ENCODE data around the gene NOCT. TPM values are rescaled to one million over a fixed set of nuclear protein-coding genes. Genes with fewer than 3 reads are reported as not detected.

Gene NOCT
- total and polyA plus RNA-seq, 2 donors (not counting 1 experiment from before 2014, with no cell fraction given): 2.6 to 3.8 TPM

DNA sequence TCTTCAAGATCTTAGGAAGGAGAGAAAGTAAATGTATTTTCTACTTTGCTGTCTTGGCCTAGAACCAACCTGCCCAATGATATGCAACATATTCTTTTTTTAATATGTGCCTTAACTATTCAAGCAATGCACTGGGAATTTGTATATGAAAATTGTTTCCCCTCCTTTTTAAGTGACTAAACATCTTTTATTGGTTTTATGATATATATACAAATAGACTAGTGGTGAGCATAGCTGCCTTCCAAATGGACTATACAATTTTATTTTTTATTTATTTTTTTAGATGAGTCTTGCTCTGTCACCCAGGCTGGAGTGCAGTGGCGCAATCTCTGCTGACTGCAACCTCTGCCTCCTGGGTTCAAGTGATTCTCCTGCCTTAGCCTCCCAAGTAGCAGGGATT, 10.3 kb downstream of the NOCT start:
- Histone ChIP-seq H3K9ac (ENCODE audit: low read length) (no peak overlapping the region), H3K4me1 (ENCODE audit: control insufficient read depth in 2 of 2, insufficient read depth in 2 of 2, low read length in 2 of 2) (peaks cover 2% of the 10 kb centered on the region in 2 donors), H3K4me2 (replicated peaks; ENCODE audit: low read depth, low read length, poor library complexity, severe bottlenecking) (no peak overlapping the region), H3K27ac (ENCODE audit: low read length in 2 of 2) (no peak overlapping the region), H2AFZ (ENCODE audit: insufficient read depth, low read depth, low read length, poor library complexity, severe bottlenecking) (no peak overlapping the region), H3K36me3 (replicated peaks in 1 of 2; ENCODE audit: control extremely low read depth in 1 of 2, control insufficient read depth in 1 of 2, extremely low read depth in 1 of 2, insufficient read depth in 2 of 2, low read length in 1 of 2) (no peaks in the 10 kb centered on the region), H3K4me3 (ENCODE audit: control extremely low read depth in 1 of 5, extremely low read depth in 1 of 5, insufficient read depth in 1 of 5, low read depth in 2 of 5, low read length in 4 of 5) (no peak overlapping the region), H3K9me3 (ENCODE audit: control extremely low read depth in 1 of 3, control insufficient read depth in 2 of 3, insufficient read depth in 1 of 3, low read length in 2 of 3) (no peaks in the 10 kb centered on the region), H3K27me3 (replicated peaks in 1 of 4; ENCODE audit: control extremely low read depth in 1 of 4, control insufficient read depth in 3 of 4, insufficient read depth in 4 of 4, low read length in 3 of 4) (no peaks in the 10 kb centered on the region), H4K20me1 (ENCODE audit: control insufficient read depth, insufficient read depth, low read length, poor library complexity, severe bottlenecking) (peaks cover 17% of the 10 kb centered on the region), H3K79me2 (ENCODE audit: control insufficient read depth, insufficient read depth, low read length) (peaks cover 65% of the 10 kb centered on the region)
- Mint-ChIP-seq H3K27ac (no peak overlapping the region), H3K4me3 (no peak overlapping the region), H3K27me3 (no peaks in the 10 kb centered on the region), H3K4me1 (peaks cover 7% of the 10 kb centered on the region), H3K9me3 (ENCODE audit: insufficient read depth) (no peaks in the 10 kb centered on the region)
- DNase-seq: no peak
- intact Hi-C loops (cut with micrococcal nuclease): no loop called here
- 100% methylated on average over 1 of the region's 1 CpG for WGBS (ENCODE audit: insufficient coverage)
- CTCF ChIA-PET: interaction anchor here (0.7 kb wide), 1 partner anchor 152 kb away, joined by 3 read pairs; no protein-coding TSS in a partner anchor
- POLR2A ChIA-PET: no interaction called here
- TF ChIP-seq, protein P1, sequence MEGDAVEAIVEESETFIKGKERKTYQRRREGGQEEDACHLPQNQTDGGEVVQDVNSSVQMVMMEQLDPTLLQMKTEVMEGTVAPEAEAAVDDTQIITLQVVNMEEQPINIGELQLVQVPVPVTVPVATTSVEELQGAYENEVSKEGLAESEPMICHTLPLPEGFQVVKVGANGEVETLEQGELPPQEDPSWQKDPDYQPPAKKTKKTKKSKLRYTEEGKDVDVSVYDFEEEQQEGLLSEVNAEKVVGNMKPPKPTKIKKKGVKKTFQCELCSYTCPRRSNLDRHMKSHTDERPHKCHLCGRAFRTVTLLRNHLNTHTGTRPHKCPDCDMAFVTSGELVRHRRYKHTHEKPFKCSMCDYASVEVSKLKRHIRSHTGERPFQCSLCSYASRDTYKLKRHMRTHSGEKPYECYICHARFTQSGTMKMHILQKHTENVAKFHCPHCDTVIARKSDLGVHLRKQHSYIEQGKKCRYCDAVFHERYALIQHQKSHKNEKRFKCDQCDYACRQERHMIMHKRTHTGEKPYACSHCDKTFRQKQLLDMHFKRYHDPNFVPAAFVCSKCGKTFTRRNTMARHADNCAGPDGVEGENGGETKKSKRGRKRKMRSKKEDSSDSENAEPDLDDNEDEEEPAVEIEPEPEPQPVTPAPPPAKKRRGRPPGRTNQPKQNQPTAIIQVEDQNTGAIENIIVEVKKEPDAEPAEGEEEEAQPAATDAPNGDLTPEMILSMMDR (IDR thresholded peaks at IDR 0.05): no peak
- TF ChIP-seq EZH2 (IDR thresholded peaks at IDR 0.05; ENCODE audit: borderline replicate concordance, insufficient read depth, low read depth, low read length, poor library complexity, severe bottlenecking): no peak
- no peak for ATAC-seq (ENCODE audit: low read depth)

DNA sequence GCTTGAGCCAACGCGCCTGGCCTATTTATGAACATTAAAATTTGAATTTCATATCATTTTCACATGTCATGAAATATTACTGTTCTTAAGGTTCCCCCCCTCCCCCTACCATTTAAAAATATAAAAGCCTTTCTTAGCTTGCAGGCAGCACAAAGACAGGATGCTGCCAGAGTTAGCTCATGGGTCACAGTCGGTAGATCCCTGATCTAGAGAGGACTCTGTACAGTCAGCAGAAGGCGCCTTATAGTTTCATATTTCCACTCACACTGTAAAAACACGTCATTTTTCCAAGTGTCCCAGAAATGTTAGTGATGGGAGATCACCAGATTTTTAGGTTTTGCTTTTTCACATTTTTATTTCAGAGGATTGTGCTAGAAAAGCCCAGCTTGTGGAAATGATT, 12.2 kb downstream of the NOCT start:
- Histone ChIP-seq H3K27ac (ENCODE audit: low read length in 2 of 2) (no peak overlapping the region), H3K79me2 (ENCODE audit: control insufficient read depth, insufficient read depth, low read length) (peaks cover 70% of the 10 kb centered on the region), H2AFZ (ENCODE audit: insufficient read depth, low read depth, low read length, poor library complexity, severe bottlenecking) (no peak overlapping the region), H4K20me1 (ENCODE audit: control insufficient read depth, insufficient read depth, low read length, poor library complexity, severe bottlenecking) (peaks cover 22% of the 10 kb centered on the region), H3K9me3 (ENCODE audit: control extremely low read depth in 1 of 3, control insufficient read depth in 2 of 3, insufficient read depth in 1 of 3, low read length in 2 of 3) (no peaks in the 10 kb centered on the region), H3K4me2 (replicated peaks; ENCODE audit: low read depth, low read length, poor library complexity, severe bottlenecking) (no peak overlapping the region), H3K27me3 (replicated peaks in 1 of 4; ENCODE audit: control extremely low read depth in 1 of 4, control insufficient read depth in 3 of 4, insufficient read depth in 4 of 4, low read length in 3 of 4) (no peaks in the 10 kb centered on the region), H3K4me3 (ENCODE audit: control extremely low read depth in 1 of 5, extremely low read depth in 1 of 5, insufficient read depth in 1 of 5, low read depth in 2 of 5, low read length in 4 of 5) (no peak overlapping the region), H3K36me3 (replicated peaks in 1 of 2; ENCODE audit: control extremely low read depth in 1 of 2, control insufficient read depth in 1 of 2, extremely low read depth in 1 of 2, insufficient read depth in 2 of 2, low read length in 1 of 2) (no peaks in the 10 kb centered on the region), H3K9ac (ENCODE audit: low read length) (no peak overlapping the region), H3K4me1 (ENCODE audit: control insufficient read depth in 2 of 2, insufficient read depth in 2 of 2, low read length in 2 of 2) (peaks cover 3% of the 10 kb centered on the region in 2 donors)
- peaks cover 8% of the 10 kb centered on the region for H3K4me1 Mint-ChIP-seq
- no CpG with 5 or more reads among the region's 5 CpGs for WGBS (ENCODE audit: insufficient coverage)
- no peak for ATAC-seq (ENCODE audit: low read depth)
- H3K4me3 Mint-ChIP-seq: no peak overlapping the region
- no peak overlapping the region for H3K27ac Mint-ChIP-seq
- no peaks in the 10 kb centered on the region for H3K27me3 Mint-ChIP-seq
- ChIA-PET POLR2A (no interaction called here), CTCF (interaction anchor here (1.0 to 6.7 kb wide), 6 partner anchors 9 to 624 kb away, joined by 3 to 82 read pairs (median 33); no protein-coding TSS in a partner anchor)
- no peak for TF ChIP-seq EZH2 (IDR thresholded peaks at IDR 0.05; ENCODE audit: borderline replicate concordance, insufficient read depth, low read depth, low read length, poor library complexity, severe bottlenecking)
- TF ChIP-seq, protein P1 (IDR thresholded peaks at IDR 0.05): no peak
- no peak for DNase-seq
- intact Hi-C loops (cut with micrococcal nuclease): no loop called here
- H3K9me3 Mint-ChIP-seq (ENCODE audit: insufficient read depth): no peaks in the 10 kb centered on the region

Data from B cell (primary cell).